HG02588 (cell line): Measurements from ENCODE around the gene TMED7.
"Not testable (repeated sequence)": the region's sequence is repeated elsewhere in the genome, so short reads cannot be mapped to it uniquely, and the experiment has no call there.

Experiments
- ATAC-seq: cut with Tn5 transposase; IDR thresholded peaks from one replicate; pipeline ENCODE4 v1.9.1; 2021; ENCODE audit warnings: mild to moderate bottlenecking, moderate library complexity; ENCODE audit not compliant: unreplicated experiment

The TMED7 gene

DNA sequence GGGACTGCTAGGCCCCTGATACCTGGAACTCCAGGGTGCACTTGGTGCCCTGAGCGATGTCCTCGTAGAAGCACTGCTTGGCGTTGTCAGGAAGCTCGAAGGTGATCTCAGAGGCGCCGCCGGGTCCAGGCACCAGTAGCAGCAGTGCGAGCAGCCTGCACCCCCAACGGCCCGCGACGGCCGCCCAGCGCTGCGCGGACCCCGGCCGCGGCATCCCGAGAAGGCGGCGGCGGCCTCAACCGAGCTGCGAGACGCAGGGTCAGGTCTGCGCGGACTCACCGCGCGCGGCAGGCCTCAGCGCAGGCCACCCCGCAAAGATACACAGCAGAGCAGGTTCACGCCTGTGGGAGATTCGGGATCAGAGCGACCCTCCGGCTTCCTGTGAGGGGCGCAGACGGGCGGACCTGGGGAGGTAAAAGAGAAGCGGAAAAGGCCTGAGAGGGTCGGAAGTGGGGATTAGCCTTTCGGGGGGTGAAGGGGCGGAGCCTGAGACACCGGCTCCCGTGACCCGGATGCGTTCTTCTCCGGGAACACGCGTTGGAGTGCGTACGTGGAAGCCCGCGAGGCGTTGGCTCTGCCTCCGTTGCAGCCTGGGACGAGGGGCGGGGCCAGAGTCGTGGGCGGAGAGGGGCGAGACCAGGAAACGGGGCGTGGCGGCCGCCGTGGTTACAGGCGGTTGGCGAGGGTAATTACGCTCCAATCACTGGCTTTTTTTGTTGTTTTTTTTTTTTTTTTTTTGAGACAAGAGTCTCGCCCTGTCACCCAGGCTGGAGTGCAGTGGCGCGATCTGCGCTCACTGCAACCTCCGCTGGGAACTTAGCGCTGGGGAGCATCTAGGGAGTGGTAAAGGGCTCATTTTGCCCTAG, at the start of gene TMED7:
Gene TMED7 (minus strand): TSS at position 458 of the 866 bp plus-strand sequence. CDS start 244 bp downstream, at position 214.
- peak; percentile 93 for ATAC-seq

DNA sequence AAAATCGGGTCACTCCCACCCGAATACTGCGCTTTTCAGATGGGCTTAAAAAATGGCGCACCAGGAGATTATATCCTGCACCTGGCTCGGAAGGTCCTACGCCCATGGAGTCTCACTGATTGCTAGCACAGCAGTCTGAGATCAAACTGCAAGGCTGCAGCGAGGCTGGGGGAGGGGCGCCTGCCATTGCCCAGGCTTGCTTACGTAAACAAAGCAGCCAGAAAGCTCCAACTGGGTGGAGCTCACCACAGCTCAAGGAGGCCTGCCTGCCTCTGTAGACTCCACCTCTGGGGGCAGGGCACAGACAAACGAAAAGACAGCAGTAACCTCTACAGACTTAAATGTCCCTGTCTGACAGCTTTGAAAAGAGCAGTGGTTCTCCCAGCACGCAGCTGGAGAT, 48.9 kb upstream of the TMED7 start:
- not testable (repeated sequence) for ATAC-seq

DNA sequence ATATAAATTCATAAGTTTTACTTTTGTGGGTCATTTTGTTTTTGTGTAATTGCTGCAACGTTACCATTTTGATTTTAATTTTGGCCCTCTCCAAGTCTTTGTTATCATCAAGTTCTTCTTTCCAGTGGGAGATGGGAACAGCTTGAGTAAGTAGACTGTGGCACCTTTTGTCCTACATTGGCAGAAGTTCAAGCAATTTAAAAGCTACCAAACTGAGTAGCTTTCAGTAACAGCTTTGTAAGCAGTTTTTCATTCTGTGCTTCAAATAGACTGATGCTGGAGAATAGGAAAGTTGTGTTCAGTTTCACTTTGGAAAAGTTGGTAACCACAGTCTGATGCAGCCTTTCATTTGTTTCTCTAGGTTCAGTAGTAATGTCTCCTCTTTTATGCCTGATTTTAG, 47.8 kb upstream of the TMED7 start:
- no peak for ATAC-seq

DNA sequence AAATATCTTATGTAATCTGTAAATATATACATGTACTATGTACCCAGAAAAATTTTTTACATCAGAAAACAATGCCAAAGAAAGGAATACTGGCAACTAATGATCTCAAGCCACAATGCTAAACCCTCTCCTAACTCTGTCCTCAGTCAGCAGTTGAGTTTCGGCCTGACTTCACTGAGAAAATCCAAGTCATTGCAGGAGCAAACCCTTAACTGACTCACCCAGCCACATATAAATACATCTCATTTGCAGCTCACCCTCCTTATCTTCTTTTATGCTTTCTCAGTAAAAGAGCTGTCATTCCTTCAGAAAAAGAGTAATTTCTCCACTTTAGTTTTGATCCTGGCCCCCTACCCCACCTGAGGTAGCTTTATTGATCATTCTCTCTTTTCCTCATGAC, 46.1 kb upstream of the TMED7 start:
- ATAC-seq: no peak

GRCh38 chr5:115666023-115666422, 40.2 kb upstream of the TMED7 start:
- no peak for ATAC-seq

DNA sequence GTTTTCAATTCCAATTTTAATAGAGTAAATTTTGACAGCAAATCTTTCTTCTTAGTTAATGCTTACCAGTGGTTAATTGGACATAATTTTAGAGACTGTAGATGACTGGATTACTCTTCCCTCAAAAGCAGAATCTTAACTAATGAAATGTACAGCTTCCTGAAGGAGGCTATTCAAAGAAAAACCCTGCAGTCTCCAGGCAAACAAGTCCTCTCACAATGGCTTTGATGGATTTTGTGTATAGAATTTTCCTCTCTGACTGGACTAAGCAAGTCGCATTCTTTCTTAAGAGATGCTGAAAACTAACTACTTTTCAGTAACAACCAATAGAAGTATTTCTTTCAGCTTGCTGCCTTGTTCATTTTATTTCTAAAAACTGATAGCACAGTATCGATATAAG, 35.7 kb upstream of the TMED7 start:
- ATAC-seq: no peak

- no peak for ATAC-seq
Measured at GRCh38 chr5:115661101-115661500, 35.3 kb upstream of the TMED7 start.

DNA sequence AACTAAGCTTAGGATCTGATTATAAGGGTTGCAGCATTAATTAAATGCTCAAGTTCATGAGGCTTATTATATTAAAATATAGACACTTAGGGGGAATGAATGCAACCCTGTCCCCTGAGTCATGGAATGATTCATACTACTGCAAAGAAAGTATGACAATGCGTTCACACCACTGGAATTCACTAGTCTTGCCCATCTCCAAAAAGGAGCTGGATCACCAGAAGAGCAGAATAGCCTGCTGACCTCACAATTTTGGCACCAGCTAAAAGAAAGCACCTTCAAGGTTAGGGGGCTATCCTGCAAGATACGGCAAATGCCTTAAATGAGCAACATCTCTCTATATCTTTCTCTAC, 32.0 kb upstream of the TMED7 start:
- no peak for ATAC-seq

DNA sequence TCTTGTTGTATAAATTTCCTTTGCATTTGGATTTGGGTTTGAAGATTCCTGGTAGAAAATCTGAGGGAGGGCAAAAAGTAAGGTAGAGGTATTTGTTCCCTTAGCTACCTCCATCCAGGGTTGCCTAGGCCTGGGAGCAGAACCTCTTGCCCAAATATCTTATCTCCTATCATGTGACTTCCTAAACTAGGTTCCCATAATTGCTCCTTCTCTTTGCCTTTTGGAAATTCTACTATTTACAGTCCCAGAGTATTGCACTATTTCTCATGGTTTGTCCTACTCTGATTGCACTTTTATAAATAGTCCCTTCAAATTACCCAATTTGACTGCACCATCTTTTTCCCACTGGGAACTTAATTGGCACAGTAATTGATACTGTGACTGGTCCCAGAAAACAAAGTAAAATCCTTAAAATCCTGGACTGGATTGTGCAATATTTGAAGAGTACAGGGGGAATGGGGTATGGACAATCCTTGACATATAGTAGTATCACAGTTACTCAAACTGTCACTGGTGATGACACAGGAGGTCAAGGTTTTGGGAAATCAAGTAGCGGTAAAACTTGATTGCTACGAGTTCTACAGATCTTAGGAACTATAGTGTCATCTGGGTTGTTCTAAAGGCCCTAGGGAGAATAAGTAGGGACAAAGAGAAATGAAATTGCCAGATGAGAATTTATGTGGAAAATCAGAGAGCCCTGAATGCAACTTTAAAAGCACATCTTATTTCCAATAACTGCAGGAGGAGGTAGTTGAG, 31.5 kb upstream of the TMED7 start:
- ATAC-seq: no peak

DNA sequence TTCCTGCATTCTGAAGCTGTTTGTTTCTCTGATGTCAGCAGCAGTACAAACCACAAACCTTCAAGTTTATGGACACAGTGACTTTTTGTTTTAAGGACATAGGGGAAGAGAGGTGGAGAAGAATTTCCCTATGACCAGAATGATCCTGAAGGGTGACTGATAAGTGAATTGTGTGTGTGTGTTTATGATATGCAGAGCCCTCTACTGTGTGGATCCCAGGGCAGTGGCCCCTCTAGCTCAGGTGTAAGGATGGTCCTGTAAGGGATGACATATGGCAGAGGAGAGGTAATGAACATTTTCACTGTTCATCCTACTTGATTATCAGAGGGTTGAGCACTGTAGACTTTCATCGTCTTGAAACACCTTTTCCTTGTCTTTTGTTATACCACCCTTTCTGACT, 30.6 kb upstream of the TMED7 start:
- ATAC-seq: no peak

- ATAC-seq: no peak
Measured at GRCh38 chr5:115655994-115656393, 30.2 kb upstream of the TMED7 start.

GRCh38 chr5:115649541-115649940, 23.7 kb upstream of the TMED7 start:
- ATAC-seq: no peak

DNA sequence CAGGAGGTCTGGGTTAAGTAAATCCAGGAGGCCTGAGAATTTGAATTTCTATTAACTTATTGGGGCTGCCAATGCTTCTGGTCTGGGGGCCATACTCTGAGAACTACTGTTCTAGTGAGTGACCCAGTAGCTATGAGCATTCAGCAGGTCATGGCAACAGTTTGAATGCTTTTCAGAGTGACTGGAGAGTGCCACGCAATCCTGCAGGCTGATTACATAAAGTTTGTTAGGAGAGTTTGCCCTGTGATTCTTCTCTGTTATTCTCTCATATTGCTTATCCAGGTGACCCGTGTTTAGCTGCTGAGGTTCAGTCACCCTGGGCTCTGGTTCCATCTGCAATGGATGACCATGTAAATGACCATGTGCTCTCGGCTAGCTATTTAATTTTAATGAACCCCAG, 22.2 kb upstream of the TMED7 start:
- ATAC-seq: no peak

DNA sequence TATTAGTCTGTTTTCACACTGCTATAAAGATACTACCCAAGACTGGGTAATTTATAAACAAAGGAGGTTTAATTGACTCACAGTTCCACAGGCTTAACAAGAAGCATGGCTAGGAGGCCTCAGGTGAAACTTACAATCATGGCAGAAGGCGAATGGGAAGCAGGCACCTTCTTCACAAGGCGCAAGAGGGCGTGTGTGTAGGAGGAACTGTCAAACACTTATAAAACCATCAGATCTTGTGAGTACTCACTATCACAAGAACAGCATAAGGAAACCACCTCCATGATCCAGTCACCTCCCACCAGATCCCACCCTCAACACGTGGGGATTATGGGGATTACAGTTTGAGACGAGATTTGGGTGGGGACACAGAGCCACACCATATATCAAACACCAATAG, 19.6 kb upstream of the TMED7 start:
- ATAC-seq: not testable (repeated sequence)

- ATAC-seq: no peak
Measured at GRCh38 chr5:115644046-115644445, 18.2 kb upstream of the TMED7 start.

DNA sequence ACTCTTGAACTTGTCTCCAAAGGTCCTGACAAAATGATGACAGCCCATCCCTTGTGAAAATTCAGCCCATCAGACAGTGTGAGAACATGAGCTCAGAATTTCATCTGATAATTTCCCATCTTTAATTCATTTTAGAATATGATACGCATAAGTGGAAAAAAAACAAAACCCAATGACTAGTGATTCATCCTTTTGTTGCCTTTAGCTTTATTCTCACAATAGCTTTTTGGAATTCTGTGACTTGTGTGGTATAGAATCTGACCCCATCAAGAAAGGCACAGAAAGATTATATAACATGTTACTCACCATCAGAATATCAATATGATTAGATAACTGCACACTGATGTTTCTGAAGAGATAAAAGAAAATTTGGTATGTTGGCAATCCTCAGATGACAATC, 16.1 kb upstream of the TMED7 start:
- ATAC-seq: no peak

DNA sequence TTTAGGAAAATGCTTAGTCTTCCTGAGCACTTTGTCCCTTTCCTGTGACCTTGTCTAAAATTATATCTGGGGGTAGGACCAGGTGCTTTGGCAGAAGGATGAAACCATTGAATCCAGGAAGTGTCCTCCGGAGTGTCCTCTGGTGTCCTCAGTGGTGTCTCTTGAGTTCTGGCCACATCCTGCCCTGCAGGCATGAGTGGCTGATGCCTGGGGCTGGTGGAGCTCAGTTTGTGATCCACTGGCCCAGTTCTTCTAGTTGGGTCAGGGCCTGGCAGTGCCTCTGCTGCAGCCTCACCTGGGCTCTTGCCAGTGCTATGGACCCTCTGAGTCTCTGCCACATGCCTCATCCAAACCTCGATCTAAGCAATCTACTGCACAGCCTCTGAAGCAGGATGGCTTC, 14.4 kb upstream of the TMED7 start:
- no peak for ATAC-seq

- ATAC-seq: no peak
Measured at GRCh38 chr5:115639377-115639776, 13.5 kb upstream of the TMED7 start.

DNA sequence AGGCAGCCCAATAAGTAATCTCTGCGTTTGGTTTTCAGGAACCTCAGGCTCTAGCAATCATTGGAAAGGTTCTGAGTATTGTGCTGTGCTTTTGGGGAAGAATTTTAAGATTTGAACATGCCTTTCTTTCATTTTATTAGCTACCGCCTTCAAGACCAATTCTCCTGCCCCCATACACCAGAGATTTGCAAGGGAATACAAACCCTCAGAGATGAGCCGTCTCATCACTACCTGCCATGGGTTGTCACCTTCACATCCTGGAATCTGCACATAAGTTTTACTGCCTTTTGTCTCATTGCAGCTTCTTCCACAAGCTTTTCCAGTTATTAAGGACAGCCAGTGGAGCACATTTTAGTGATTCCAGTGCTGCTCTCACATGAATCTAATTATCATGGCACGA, 11.7 kb upstream of the TMED7 start:
- ATAC-seq: no peak

DNA sequence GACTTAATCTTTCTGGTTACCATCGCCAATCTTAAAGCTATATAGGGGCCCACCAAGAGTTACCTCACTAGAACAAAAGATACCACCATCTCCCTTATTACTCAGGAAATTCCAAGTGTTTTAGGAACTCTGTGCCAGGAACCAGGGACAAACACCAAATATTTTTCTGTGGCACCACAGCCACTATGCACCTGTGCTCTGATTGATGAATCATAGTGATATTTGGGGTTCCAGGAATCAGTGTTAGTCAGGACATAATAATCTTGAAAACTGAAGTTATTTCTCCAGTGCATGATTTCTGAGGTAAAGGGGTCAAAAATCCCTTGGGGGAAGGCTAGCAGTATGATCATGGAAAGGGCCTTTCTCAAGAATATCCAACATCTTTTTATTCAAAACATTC, 10.2 kb upstream of the TMED7 start:
- ATAC-seq: no peak

DNA sequence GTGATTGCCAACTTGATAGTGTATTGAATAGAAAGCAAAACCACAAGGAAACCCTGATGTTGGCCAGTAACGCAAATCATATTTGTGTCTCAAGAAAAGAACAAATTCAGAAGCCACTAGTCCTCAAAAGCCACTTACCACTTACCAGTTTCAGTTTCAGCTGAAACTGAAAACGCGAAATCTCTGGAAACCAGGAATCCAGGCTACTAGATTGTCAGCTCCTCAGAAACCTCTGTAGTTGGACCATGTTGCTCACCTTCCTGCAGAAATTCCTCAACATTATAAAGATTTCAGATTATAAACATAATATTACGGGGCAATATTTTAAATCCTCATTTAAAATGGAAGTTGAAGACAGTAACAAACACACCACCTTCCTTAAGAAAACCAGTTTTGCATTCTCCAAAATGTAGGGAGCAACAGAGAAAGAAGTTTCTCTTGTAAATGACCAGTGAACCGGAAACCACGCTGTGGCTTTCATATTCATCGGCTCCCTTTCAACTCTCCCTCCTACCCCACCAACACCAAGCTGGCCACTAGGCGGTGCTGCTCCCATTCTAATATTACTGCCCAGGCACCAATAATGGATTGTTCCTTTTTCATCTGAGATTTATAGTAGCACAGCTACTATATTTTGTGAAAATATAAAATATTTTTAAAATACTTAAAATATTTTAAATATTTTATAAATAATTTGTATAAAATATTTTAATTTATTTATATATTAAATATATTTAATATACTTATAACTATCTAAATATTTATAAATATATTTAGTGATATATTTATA, 8.7 kb upstream of the TMED7 start:
- peak; percentile 71 for ATAC-seq

GRCh38 chr5:115629903-115630302, 4.1 kb upstream of the TMED7 start:
- no peak for ATAC-seq
